Posterior cingulate gyrus (tissue), 11 donors: ENCODE results near the gene TMEM51.
A peak's percentile ranks its signal among the peaks of the same experiment; 100 is the strongest.

ENCODE experiments used
- DNase-seq, 10 donors: peaks; one replicate each; pipeline versions ENCODE4 v3.0.0 to v3.0.0-alpha.2; 2020 to 2021; ENCODE audit warnings: mixed read lengths in 3 of 10
- intact Hi-C: fragments of 100-400 bp; cut with DNase I; formaldehyde crosslinking; loops from one replicate; pipeline ENCODE4 v1.15.1; 2023

Gene TMEM51

GRCh38 chr1:15151377-15151806 lies 2.2 kb upstream of the TMEM51 start:
- intact Hi-C loops = loop anchor here (5.0 to 10.0 kb wide), 2 partner anchors 61 to 283 kb away; partner anchors contain the start of gene CTRC
- peak in 1 of 10 donors; percentile 14 for DNase-seq

- peak in 1 of 10 donors; percentile 21 for DNase-seq
- intact Hi-C loops = loop anchor here (1.0 to 10.0 kb wide), 4 partner anchors 60 to 283 kb away; partner anchors contain the start of gene CTRC
Observed at GRCh38 chr1:15151871-15152270, 1.7 kb upstream of the TMEM51 start.

GRCh38 chr1:15152318-15153183 lies 996 bp upstream of the TMEM51 start:
- intact Hi-C loops = loop anchor here (1.0 to 10.0 kb wide), 4 partner anchors 60 to 282 kb away; partner anchors contain the start of gene CTRC
- DNase-seq = peak; percentile 65 to 97 (median 80)

- peak; percentile 25 to 90 (median 50) for DNase-seq
- intact Hi-C loops = loop anchor here (5.0 to 10.0 kb wide), 2 partner anchors 58 to 281 kb away; partner anchors contain the start of gene CTRC
Observed at GRCh38 chr1:15153842-15154479, 414 bp downstream of the TMEM51 start.

GRCh38 chr1:15154480-15155036 lies 1.0 kb downstream of the TMEM51 start:
- intact Hi-C loops = loop anchor here (5.0 to 10.0 kb wide), 2 partner anchors 58 to 280 kb away; partner anchors contain the start of gene CTRC
- DNase-seq = peak in 1 of 10 donors; percentile 81

- intact Hi-C loops = loop anchor here (10.0 kb wide), 1 partner anchor 280 kb away; the partner anchor contains the start of gene CTRC
- DNase-seq = peak in 1 of 10 donors; percentile 40
Observed at GRCh38 chr1:15155191-15155590, 1.6 kb downstream of the TMEM51 start.

GRCh38 chr1:15155888-15156741 lies 2.6 kb downstream of the TMEM51 start:
- DNase-seq = peak in 1 of 10 donors; percentile 78
- intact Hi-C loops = loop anchor here (10.0 kb wide), 1 partner anchor 279 kb away; the partner anchor contains the start of gene CTRC

- intact Hi-C loops = loop anchor here (10.0 kb wide), 1 partner anchor 278 kb away; the partner anchor contains the start of gene CTRC
- DNase-seq = peak in 1 of 10 donors; percentile 22
Observed at GRCh38 chr1:15156807-15157380, 3.3 kb downstream of the TMEM51 start.

GRCh38 chr1:15157524-15158399 lies 4.2 kb downstream of the TMEM51 start:
- intact Hi-C loops = loop anchor here (10.0 kb wide), 1 partner anchor 277 kb away; the partner anchor contains the start of gene CTRC
- DNase-seq = peak in 1 of 10 donors; percentile 41

- DNase-seq = peak in 1 of 10 donors; percentile 56
Observed at GRCh38 chr1:15158506-15159165, 5.1 kb downstream of the TMEM51 start.

GRCh38 chr1:15159166-15159555 lies 5.6 kb downstream of the TMEM51 start:
- intact Hi-C loops = loop anchor here (10.0 kb wide), 1 partner anchor 276 kb away; the partner anchor contains the start of gene CTRC
- no peak for DNase-seq

More at GRCh38 chr1:15158506-15159165, 5.1 kb downstream of the TMEM51 start:
- intact Hi-C loops = loop anchor here (10.0 kb wide), 1 partner anchor 276 kb away; the partner anchor contains the start of gene CTRC

- intact Hi-C loops = no loop called here
- DNase-seq = no peak
Observed at GRCh38 chr1:15160626-15161025, 7.1 kb downstream of the TMEM51 start.

- peak in 1 of 10 donors; percentile 8 for DNase-seq
- intact Hi-C loops = no loop called here
Observed at GRCh38 chr1:15167386-15167785, 13.8 kb downstream of the TMEM51 start.

GRCh38 chr1:15168479-15168878 lies 14.9 kb downstream of the TMEM51 start:
- intact Hi-C loops = no loop called here
- DNase-seq = peak in 1 of 10 donors; percentile 16

GRCh38 chr1:15170071-15170470 lies 16.5 kb downstream of the TMEM51 start:
- intact Hi-C loops = no loop called here
- peak in 1 of 10 donors; percentile 9 for DNase-seq

GRCh38 chr1:15171271-15171908 lies 17.8 kb downstream of the TMEM51 start:
- intact Hi-C loops = no loop called here
- peak in 1 of 10 donors; percentile 67 for DNase-seq
